GM18873 (cell line): Measurements from ENCODE around the gene JPH3.

Experiments used
- ATAC-seq: cut with Tn5 transposase; IDR thresholded peaks from one replicate; pipeline ENCODE4 v1.9.1; 2021; ENCODE audit warnings: mild to moderate bottlenecking, moderate library complexity, moderate number of reproducible peaks; ENCODE audit not compliant: unreplicated experiment, low FRiP score

Gene JPH3

GRCh38 chr16:87691686-87692079 lies 89.4 kb downstream of the JPH3 start:
- ATAC-seq = no peak

DNA sequence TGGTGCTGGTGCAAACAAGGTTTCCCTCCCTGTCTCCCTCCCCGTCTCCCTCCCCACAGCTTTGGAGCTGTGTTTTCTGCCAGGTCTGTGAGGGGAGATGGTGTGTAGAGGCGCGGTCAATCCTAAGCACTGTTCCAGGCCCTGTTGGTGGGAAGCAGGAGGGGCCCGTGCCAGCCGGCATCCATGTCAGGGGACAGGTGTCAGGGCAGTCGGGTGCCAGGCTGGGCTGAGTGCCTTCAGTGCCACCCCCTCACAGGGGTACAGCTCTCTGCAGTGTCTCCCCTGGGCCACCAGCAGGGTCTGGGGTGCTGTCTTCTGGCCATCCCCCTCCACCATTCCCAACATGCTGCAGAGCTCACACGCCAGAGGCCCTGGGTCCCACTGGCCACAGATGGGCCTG lies 89.9 kb downstream of the JPH3 start:
- ATAC-seq = no peak

- ATAC-seq = no peak
These were observed 90.4 kb downstream of the JPH3 start for GRCh38 chr16:87692756-87693155.

GRCh38 chr16:87693827-87694226 lies 91.5 kb downstream of the JPH3 start:
- ATAC-seq = no peak

DNA sequence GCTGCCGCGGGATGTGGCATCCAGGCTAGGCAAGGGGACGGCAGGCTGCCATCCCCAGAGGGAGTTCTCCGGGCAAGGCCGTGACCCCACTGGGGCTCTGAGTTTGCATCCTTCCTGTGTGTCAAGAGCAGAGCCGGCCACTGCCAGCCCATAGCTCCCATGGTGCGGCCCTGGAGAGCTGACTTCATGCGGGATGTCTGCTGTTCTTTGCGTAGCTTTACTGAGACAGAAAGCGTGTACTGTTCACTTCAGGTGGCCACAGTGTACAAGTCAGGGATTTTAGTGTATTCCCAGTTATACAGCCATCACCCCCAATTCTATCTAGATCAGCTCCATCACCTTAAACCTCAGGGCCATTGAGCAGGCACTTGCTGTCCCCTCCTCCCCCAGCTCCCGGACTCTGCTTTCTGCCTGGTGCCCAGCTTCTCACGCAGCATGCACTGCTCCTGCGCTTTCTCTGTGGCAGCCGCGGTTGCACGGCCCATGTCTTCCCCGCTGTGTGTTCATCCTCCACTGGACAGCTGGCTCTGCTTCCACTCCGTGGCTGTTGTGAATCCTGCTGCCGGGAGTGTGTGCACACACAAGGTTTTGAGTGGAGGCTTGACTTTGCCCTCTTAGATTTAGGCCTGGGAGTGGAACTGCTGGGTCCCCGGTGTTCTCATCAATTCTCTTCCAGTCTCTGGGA lies 92.3 kb downstream of the JPH3 start:
- ATAC-seq = no peak

DNA sequence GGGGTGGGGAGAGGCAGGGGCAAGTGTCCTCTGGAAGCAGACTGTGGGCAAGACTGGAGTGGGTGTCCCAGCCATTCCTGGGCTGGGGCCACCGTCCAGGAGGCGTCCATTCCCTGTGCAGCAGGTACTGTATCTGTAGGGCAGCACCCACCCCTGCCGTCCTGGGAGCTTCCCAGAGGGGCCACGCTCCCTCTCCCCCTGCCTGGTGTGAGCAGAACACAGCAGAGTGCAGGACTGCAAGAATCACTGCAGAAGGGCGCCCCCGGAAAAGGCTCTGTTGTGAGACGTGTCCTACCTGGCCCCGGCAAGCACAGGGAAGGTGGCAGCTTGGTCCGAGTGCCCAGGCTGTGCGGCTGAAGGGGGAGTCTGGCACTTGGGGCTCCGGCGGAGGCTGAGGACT lies 93.2 kb downstream of the JPH3 start:
- no peak for ATAC-seq

- ATAC-seq = no peak
These were observed 94.4 kb downstream of the JPH3 start for GRCh38 chr16:87696726-87697125.

GRCh38 chr16:87697256-87697655 lies 94.9 kb downstream of the JPH3 start:
- ATAC-seq = no peak

- ATAC-seq = no peak
These were observed 95.5 kb downstream of the JPH3 start for GRCh38 chr16:87697792-87698191.

DNA sequence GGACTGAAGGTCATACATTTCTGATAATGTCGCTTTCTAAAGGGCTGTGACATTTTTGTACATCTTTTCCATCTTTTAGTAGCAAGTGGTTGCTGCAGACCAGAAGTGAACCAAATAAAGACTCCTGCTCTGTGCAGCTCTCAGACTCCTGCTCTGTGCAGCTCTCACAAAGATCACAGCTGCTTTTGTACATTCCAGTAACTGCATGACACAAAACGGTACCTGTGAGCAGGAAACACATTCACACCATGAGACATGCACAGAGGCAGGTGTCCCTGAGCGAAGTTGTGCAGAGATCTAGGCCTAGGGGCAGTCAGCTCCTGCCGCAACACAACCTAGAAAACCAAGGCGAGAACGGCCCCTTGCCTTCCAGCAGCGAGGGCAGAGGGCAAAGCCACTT lies 95.9 kb downstream of the JPH3 start:
- no peak for ATAC-seq

DNA sequence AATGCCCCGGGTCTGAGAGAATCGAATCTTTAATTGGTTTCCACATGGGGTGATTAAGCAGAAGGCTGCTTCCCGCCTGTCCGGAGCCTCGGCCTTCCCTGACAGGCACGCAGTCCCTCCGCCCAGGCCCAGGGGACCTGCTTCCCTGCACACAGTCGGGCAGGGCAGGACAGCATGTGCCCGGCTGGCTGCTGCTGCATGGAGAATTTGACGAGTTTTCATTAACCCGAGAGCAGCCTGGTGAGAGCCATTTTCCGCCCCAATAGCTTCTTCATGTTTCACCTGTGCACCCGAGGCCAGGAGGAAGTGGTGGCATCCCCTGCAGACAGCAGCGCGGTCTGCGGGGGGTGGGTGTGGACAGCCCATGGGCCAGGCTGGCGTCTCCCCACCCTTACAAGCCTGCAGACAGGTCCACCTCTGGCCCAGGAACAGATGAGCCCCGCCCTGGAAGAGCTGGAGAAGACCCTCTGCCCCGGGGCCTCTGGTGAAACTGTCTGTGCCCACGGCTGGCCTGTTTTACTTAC lies 96.4 kb downstream of the JPH3 start:
- no peak for ATAC-seq

DNA sequence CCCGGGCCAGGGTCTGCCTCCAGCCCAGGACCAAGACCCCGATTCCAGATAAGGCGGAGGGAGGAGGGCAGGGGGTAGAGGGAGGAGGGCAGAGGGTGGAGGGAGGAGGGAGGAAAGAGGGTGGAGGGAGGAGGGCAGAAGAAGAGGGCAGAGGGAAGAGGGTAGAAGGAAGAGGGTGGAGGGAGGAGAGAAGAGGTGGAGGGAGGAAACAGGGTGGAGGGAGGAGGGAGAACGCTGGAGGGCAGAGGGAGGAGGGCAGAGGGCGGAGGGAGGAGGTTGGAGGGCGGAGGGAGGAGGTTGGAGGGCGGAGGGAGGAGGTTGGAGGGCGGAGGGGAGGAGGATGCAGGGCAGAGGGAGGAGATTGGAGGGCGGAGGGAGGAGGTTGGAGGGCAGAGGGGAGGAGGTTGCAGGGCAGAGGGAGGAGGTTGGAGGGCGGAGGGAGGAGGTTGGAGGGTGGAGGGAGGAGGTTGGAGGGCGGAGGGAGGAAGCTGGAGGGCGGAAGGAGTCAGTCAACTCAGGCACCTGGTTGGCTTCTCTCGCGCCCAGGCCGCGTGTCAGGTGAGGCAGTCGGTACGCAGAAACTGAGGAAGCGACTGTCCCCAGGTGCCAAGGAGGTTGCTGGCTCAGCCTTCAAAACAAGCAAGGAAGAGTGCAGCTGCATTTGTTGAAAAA lies 98.2 kb downstream of the JPH3 start:
- no peak for ATAC-seq

DNA sequence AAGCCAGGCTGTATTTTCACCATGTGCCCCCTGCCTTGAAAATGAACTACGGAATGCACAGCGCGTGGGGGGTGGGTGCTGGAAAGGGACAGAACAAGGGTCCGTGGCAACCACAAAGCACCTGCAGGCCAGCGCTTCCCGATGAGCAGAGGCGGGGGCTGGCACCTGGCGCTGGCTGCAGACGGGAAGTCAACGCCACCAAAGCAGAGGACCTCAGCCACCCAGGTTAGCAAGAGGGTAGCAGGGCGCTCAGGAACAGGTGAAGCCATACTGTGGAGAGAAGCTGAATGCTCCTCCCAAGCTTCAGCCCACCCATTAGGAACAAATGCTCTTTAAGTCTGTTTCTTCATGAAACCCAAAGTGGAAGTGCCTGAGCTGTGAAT lies 98.8 kb downstream of the JPH3 start:
- ATAC-seq = no peak

- no peak for ATAC-seq
These were observed 99.2 kb downstream of the JPH3 start for GRCh38 chr16:87701505-87701921.

DNA sequence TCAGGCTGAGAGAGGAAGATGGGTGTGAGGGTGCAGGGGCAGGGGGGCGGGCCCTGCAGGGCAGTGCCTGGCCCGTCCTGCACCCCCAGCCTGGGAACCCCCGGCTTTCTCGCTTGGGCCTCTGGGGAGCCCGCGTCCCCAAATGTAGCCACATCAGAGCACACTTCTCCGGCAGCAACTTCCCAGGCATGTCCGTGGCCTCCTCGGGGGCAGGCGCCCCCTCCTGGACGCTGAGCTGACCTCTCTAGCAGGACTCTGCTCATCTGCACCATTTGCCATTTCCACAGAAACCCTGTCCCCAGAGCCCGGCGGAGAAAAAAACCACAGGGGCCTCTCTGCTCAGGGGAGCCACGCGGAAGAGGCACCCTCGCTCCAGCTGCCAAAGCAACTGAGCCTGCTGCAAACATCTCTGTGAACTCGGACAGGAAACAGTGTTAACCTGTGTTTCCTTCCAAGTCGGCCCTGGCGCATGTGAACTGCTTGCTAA lies 100.1 kb downstream of the JPH3 start:
- ATAC-seq = no peak

GRCh38 chr16:87703071-87703470 lies 100.8 kb downstream of the JPH3 start:
- no peak for ATAC-seq

GRCh38 chr16:87703835-87704375 lies 101.6 kb downstream of the JPH3 start:
- ATAC-seq = no peak

GRCh38 chr16:87704754-87705353 lies 102.5 kb downstream of the JPH3 start:
- no peak for ATAC-seq

GRCh38 chr16:87705771-87706277 lies 103.5 kb downstream of the JPH3 start:
- ATAC-seq = no peak

GRCh38 chr16:87706278-87707000 lies 104.1 kb downstream of the JPH3 start:
- no peak for ATAC-seq
